Activated CD4-positive, alpha-beta T cell treated with anti-CD3 and anti-CD28 coated beads, Interleukin-2, amount 50 U/mL, for 1 hour (primary cell): ENCODE measurements around the gene HAUS8.
A peak's percentile ranks its signal among the peaks of the same experiment; 100 is the strongest.
"Not testable (repeated sequence)": the region's sequence is repeated elsewhere in the genome, so short reads cannot be mapped to it uniquely, and the experiment has no call there.

Experiments
- DNase-seq: peaks from one replicate; pipeline ENCODE4 v3.0.0-alpha.2; 2020

The HAUS8 gene, protein sequence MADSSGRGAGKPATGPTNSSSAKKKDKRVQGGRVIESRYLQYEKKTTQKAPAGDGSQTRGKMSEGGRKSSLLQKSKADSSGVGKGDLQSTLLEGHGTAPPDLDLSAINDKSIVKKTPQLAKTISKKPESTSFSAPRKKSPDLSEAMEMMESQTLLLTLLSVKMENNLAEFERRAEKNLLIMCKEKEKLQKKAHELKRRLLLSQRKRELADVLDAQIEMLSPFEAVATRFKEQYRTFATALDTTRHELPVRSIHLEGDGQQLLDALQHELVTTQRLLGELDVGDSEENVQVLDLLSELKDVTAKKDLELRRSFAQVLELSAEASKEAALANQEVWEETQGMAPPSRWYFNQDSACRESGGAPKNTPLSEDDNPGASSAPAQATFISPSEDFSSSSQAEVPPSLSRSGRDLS

GRCh38 chr19:17075035-17075863, at the start of gene HAUS8, which contains the start of gene MYO9B:
Gene HAUS8, minus strand, starts transcription at chr19:17075452. Its CDS starts 30 bp downstream, at chr19:17075422.
Gene MYO9B, plus strand, starts transcription at chr19:17075777. Its CDS starts 25,941 bp downstream, at chr19:17101718.
- DNase-seq = peak; percentile 99

DNA sequence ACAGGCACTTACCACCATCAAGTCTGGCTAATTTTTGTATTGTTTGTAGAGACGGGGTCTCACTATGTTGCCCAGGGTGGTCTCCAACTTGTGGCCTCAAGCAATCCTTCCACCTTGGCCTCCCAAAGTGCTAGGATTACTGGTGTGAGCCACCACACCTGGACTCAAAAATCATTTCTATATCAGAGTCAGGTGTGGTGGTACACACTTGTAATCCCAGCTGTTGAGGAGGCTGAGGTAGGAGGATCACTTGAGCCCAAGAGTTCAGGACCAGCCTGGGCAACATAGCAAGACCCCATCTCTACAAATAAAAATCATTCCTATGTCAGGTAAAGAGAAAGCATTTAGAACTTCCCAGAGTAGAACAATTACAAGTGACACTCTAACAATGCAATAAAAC, 48.8 kb upstream of the HAUS8 start:
- no peak for DNase-seq

DNA sequence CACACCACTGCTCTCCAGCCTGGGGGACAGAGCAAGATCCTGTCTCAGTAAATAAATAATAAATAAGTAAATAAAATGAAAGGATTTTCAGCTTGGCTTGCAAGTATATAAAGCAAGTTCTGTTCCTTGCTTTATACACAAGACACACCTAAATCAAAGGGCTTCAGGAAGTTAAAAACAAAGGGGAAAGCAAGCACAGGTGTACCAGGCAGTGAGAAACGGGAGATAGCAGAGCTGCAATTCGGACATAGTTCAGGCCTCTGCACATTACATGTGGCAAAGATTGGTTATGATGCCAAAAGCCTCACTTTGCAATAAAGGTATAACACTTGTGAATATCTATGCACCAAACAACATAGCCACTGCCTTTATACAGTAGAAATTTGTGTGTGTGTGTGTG, 47.8 kb upstream of the HAUS8 start:
- no peak for DNase-seq

DNA sequence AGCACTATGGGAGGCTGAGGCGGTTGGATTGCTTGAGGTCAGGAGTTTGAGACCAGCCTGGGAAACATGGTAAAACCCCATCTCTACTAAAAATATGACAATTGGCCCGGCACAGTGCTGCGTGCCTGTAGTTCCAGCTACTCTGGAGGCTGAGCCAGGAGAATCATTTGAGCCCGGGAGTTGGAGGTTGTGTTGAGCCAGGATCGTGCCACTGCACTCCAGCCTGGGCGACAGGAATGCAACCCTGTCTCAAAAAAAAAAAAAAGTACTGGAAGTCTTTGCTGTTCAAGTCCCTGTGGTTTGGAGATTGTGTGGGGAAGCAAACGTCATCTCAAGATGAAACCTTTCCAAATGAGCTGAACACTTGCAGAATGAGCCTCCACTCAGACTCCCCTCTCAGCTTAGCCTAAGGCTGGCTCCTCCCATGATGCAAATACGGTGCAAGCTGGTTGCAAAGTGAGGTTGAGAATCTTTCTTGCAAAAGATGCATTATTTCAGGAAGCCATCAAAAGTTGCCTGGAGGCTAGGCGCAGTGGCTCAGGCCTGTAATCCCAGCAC, 46.6 kb upstream of the HAUS8 start:
- DNase-seq = no peak

- no peak for DNase-seq
Measured at GRCh38 chr19:17118957-17119356, 43.7 kb upstream of the HAUS8 start.

DNA sequence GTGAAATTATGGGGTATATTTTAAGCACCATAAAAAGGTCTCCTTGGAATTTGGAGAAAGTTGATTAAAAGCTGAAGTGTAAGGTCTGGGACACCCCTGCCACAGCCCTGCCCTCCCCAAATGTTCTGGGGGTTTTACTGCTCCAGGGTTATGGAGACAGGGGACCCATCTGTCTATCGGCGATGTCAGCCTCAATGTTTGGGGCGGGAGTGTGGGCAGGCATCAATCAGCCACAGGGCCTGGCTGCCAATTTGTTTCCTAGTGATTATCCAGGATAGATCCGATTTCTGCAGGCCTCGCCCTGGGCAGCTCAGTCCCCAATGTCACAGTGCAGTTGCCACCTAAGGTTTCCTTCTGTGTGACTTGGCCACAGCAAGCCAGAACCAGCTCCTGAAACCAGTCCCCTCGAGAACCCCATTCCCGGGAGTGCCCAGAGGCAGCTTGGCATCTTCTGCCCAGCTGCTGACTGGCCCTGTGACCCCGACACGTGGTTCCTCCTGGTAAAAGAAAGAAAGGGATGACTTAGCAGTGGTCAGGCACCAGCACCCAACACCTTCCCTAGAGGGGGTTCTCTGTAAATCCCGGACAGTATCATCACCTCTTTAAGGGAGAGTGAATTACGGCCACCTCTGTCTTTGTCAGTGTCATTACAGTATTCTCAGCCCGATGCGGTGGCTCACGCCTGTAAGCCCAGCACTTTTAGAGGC, 41.9 kb upstream of the HAUS8 start:
- no peak for DNase-seq

DNA sequence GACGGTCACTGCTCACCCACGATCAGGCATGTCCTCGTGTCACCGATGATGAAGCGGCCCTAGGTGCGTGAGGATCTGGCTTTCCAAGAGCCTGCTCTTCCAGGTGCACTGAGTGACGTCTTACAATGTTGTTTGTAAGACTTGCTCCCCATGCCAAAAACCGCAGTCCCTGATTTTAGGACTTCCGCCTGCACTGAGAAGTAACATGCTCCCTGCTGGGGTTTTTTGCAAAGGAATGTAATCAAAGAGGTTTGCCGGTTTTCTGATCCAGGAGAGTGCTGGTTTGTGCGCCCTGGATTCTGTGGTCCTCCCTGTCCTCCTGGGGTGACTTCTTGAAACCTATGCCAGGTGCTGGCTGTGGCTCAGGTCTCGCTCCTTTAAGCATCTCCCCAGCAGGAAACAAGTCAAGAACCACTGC, 39.2 kb upstream of the HAUS8 start:
- DNase-seq = no peak

DNA sequence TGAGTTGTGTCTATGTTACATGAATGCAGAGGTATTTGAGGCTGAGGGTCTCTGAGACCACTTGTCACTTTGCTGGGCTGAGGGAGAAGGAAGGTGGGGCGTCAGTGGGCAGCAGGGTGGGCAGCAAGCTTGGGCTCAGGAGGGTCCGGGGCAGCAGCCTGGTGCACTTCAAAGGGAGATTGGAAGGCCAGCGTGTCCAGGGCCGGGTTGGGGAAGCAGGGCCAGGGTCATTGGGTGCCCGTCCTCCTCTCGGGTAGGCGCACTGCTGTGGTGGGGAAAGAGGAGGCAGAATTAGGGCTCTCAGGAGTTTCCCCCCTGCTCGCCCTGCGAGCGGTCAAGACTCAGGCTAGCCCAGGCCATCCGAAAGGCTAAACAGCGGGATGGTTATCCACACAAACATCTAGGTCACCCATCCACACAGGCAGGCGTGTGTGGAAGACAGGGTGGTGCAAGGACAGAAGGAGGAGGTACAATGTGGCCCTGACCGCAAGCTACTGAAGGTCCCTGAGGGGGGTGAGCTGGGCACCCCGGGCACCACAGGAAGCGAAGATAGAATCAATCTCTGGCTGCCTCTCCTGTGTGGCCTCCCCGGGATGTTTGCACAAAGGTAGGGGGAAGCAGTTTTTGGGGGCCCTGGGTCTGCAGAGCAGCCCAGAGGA, 38.0 kb upstream of the HAUS8 start:
- DNase-seq = no peak

DNA sequence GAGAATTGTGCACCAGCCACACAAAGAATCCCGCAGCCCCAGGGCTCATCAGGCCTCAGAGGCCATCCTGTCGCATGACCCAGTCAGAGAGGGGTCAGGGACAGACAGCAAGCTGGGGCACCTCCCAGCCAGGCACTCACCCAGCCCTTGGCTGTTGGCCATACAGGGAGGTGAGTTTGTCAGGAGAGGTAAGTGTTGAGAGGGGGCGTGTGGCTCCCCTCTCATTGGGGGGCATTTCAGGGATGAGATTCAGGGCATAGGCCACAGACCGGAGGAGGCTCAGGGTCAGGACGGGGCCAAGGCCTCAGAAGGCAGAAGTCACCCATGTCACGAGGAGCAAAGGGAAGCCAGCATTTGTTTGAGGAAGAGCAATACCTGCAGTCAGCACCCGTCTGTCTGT, 37.4 kb upstream of the HAUS8 start:
- no peak for DNase-seq

- no peak for DNase-seq
Measured at GRCh38 chr19:17112271-17112670, 37.0 kb upstream of the HAUS8 start.

DNA sequence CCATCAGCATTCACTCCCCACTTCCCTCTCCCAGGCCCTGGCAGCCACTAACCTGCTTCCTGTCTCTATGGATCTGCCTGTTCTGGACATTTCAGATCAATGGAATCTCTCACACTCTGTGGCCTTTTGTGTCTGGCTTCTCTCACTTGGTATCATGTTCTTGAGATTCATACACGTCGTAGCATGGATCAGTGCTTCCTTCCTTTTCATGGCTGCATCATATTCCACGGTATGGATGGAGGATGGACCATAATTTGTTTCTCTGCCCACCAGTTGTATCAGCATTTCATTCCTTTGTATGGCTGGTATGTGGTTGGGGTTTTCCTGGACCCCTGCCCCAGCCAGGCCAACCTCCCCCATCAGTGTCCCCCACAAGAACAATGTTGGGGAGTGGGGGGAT, 36.5 kb upstream of the HAUS8 start:
- no peak for DNase-seq

- no peak for DNase-seq
Measured at GRCh38 chr19:17110599-17110966, 35.3 kb upstream of the HAUS8 start.

DNA sequence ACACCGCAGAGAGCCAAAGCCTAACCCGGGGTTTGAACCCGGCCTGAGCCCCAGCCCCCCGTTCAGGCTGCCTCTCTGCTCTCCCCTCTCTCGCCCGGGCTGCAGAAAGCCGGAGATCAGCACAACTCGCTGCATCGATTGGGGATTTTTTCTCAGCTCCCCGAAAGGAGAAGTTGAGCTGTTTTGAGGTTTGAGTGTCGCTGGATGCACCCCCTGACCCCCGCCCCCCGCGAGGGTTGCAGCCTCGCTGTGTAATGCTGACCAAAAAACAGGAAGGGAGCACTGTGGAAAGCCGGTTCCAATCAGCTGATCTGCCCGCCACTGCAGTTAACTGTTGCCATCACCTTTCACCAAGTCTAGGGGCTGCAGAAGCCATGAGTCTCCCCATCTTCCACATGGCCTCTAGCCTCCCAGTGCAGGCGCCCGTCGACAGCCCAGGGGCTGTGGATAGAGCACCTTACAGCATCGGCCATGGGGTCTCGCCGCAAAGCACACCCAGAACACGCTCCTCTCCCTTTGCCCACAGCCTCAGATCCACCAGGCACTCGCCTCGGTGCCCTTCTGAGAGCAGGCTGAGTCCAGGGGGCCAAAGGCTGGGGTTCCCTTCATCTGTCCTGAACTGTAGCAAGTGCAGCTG, 34.8 kb upstream of the HAUS8 start:
- no peak for DNase-seq

DNA sequence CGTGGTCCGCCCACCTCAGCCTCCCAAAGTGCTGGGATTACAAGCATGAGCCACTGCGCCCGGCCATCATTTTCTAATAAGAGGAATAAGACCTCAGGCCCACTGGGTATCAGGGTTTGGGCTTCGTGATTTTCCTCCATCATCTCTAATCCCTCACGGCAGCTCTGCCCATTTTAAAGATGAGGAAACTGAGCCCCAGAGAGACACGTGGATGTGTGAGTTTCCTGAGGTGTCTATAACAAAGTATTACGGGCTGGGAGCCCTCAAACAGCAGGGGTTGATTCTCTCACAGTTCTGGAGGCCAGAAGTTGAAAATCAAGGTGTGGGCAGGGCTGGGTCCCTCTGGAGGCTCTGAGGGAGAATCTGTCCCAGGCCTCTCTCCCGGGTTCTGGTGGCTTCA, 34.0 kb upstream of the HAUS8 start:
- no peak for DNase-seq

DNA sequence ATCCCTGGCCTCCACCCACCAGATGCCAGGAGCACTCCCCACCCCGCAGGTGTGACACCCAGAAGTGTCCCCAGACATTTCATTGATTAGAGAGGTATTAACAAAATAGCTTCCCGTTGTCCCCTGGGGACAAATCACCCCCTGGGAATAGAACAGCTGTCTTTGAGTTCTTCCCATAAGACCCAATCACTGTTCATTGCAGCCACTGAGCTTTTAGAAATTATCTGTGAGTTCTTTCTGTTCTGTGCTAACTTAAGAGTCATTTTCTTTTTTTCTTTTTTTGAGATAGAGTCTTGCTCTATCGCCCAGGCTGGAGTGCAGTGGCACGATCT, 33.2 kb upstream of the HAUS8 start:
- no peak for DNase-seq

GRCh38 chr19:17107546-17108452, 32.5 kb upstream of the HAUS8 start:
- no peak for DNase-seq

GRCh38 chr19:17106964-17107363, 31.7 kb upstream of the HAUS8 start:
- DNase-seq = not testable (repeated sequence)

GRCh38 chr19:17105556-17105955, 30.3 kb upstream of the HAUS8 start:
- no peak for DNase-seq

DNA sequence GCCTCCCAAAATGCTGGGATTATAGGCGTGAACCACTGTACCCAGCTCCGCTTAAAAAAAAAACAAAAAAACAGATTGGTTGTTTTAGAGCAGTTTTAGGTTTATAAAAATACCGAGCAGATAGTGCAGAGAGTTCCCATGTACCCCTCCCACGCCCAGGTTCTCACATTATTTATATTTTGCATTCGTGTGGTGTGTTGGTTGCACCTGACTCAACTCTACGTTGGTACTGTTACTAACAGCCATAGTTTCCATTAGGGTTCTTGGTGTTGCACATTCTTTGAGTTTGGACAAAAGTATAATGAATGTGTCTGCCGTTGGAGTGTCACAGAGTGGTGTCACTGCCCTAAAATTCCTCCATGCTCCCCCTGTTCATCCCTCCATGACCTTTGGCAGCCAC, 29.4 kb upstream of the HAUS8 start:
- DNase-seq = no peak

- DNase-seq = no peak
Measured at GRCh38 chr19:17103177-17103576, 27.9 kb upstream of the HAUS8 start.
